MM.1S (cell line): Measurements from ENCODE around the gene STX4.

Experiments
- CTCF ChIP-seq: fragments of 300-600 bp; sonication (generic); IDR thresholded peaks from 2 replicates; pipeline ENCODE4 v1.5.1; 2016; ENCODE audit warnings: antibody characterized with exemption, low read length, mixed read lengths
- EZH2 ChIP-seq: fragments of 300-600 bp; sonication (generic); optimal IDR thresholded peaks from 2 replicates; pipeline ENCODE3; 2017; ENCODE audit warnings: low read depth, mild to moderate bottlenecking, antibody characterized with exemption, low read length, mixed read lengths
- EZH2phosphoT487 ChIP-seq: fragments of 300-600 bp; sonication (generic); IDR thresholded peaks from 2 replicates; pipeline ENCODE4 v1.6.1; 2018; ENCODE audit warnings: antibody characterized with exemption, low read length

- TF ChIP-seq CTCF = no peak
- TF ChIP-seq EZH2 = no peak
- no peak for TF ChIP-seq EZH2phosphoT487
These were observed 47.0 kb upstream of the STX4 start for GRCh38 chr16:30986129-30986991.
